HepG2 (cell line): Measurements from ENCODE around the gene LRTM2. TPM values are rescaled to one million over a fixed set of nuclear protein-coding genes. Genes with fewer than 3 reads are reported as not detected.

Experiments
- ATAC-seq: fragments of 200-7000 bp; cut with Tn5 transposase; 3 replicates; pipeline ENCODE4 v1.9.1; 2020; ENCODE audit warnings: mild to moderate bottlenecking, moderate library complexity
- BruUV-seq: library from RNA; stranded (reverse); fragments of 400-500 nt; replicated peaks from 2 replicates; lab custom pipeline; 2021; lab: Mats Ljungman, UMichigan
- CTCF ChIA-PET: fragments of 300-600 bp; formaldehyde crosslinking; extraction: SDS; loops from one replicate; lab custom pipeline; 2021; ENCODE audit warnings: low total read pairs, inconsistent platforms, low intra/inter-chr PET ratio; lab: Yijun Ruan, JAX
- POLR2A ChIA-PET: fragments of 350-600 bp; sonication (Branson Sonifier 250); formaldehyde crosslinking; loops from one replicate; lab custom pipeline; 2020; ENCODE audit warnings: antibody characterized with exemption, inconsistent platforms; lab: Yijun Ruan, JAX
- DNase-seq: peaks from one replicate; pipeline ENCODE4 v3.0.0-alpha.2; 2015; ENCODE audit warnings: low spot score
- FAIRE-seq: peaks from 3 replicates; lab custom pipeline; 2011; peaks lifted over from hg19 to GRCh38; lab: Jason Lieb, UNC
- H2AFZ ChIP-seq: one replicate; pipeline ENCODE4 v1.6.1; 2011; ENCODE audit warnings: low read length, inconsistent platforms
- H3K27ac ChIP-seq: fragments of 300-600 bp; 3 replicates; pipeline ENCODE4 v1.8.0; 2011; ENCODE audit warnings: mixed run types, mild to moderate bottlenecking, mixed read lengths, low read length, inconsistent platforms; ENCODE audit not compliant: insufficient read depth; ENCODE audit errors: extremely low read length
- H3K27me3 ChIP-seq, 2 experiments: fragments of 200-600 bp in 1 of 2; 2 replicates in 1 of 2; 3 replicates in 1 of 2; pipeline versions ENCODE4 v1.6.0 to v1.8.0; 2011; ENCODE audit warnings: low read length in 2 of 2, mild to moderate bottlenecking in 2 of 2, moderate library complexity in 2 of 2, inconsistent platforms in 1 of 2; ENCODE audit not compliant: insufficient read depth in 2 of 2, control insufficient read depth in 1 of 2
- H3K36me3 ChIP-seq, 2 experiments: fragments of 200-600 bp in 1 of 2; replicated peaks in 1 of 2; 2 replicates in 1 of 2; 3 replicates in 1 of 2; pipeline versions ENCODE4 v1.5.1 to v1.8.0; 2011; ENCODE audit warnings: low read length in 2 of 2, inconsistent platforms in 1 of 2; ENCODE audit not compliant: insufficient read depth in 2 of 2, control insufficient read depth in 1 of 2
- H3K4me1 ChIP-seq: 2 replicates; pipeline ENCODE4 v1.5.1; 2012; ENCODE audit warnings: low read length, inconsistent platforms; ENCODE audit not compliant: insufficient read depth
- H3K4me2 ChIP-seq: 2 replicates; pipeline ENCODE4 v1.6.0; 2011; ENCODE audit warnings: low read depth, low read length, inconsistent platforms
- H3K4me3 ChIP-seq, 3 experiments: fragments of 200-600 bp in 1 of 3; sonication (generic), shearing (Covaris generic) in 1 of 3; replicated peaks in 1 of 3; 2 replicates each; pipeline ENCODE4 v1.5.1; 2011 to 2016; ENCODE audit warnings: low read length in 3 of 3, inconsistent platforms in 2 of 3, low read depth in 2 of 3, mild to moderate bottlenecking in 2 of 3, control low read depth in 1 of 3, mixed read lengths in 1 of 3; ENCODE audit not compliant: insufficient read depth in 1 of 3
- H3K79me2 ChIP-seq: one replicate; pipeline ENCODE4 v1.6.1; 2011; ENCODE audit warnings: low read length, inconsistent platforms; ENCODE audit not compliant: insufficient read depth
- H3K9ac ChIP-seq: 2 replicates; pipeline ENCODE4 v1.6.0; 2011; ENCODE audit warnings: mild to moderate bottlenecking, low read depth, low read length, inconsistent platforms; ENCODE audit not compliant: insufficient read depth
- H3K9me3 ChIP-seq: 2 replicates; pipeline ENCODE4 v1.5.1; 2012; ENCODE audit warnings: mild to moderate bottlenecking, low read length
- H4K20me1 ChIP-seq: 2 replicates; pipeline ENCODE4 v1.6.0; 2011; ENCODE audit warnings: inconsistent platforms, mild to moderate bottlenecking, low read length, moderate library complexity; ENCODE audit not compliant: insufficient read depth
- FOXM1 ChIP-seq: sonication (generic); formaldehyde crosslinking; IDR thresholded peaks from 2 replicates; pipeline ENCODE4 v1.5.0; 2020; ENCODE audit warnings: missing genetic modification reagents
- HCFC1 ChIP-seq: fragments of 150-350 bp; IDR thresholded peaks from 2 replicates; pipeline ENCODE4 v1.6.1; 2014; ENCODE audit warnings: low read depth, low read length
- HDAC1 ChIP-seq: sonication (generic); formaldehyde crosslinking; IDR thresholded peaks from 2 replicates; pipeline ENCODE4 v1.5.1; 2020; ENCODE audit warnings: mild to moderate bottlenecking, missing genetic modification reagents
- IRF2 ChIP-seq: IDR thresholded peaks from 2 replicates; pipeline ENCODE4 v1.6.1; 2018; ENCODE audit warnings: missing genetic modification reagents, missing compliant biosample characterization
- KDM1A ChIP-seq: IDR thresholded peaks from 2 replicates; pipeline ENCODE4 v1.6.1; 2016; ENCODE audit warnings: missing compliant biosample characterization
- MTA1 ChIP-seq: sonication (generic); formaldehyde crosslinking; IDR thresholded peaks from 2 replicates; pipeline ENCODE4 v1.4.0; 2020; ENCODE audit warnings: missing genetic modification reagents, mild to moderate bottlenecking, borderline replicate concordance
- NFYC ChIP-seq: IDR thresholded peaks from 2 replicates; pipeline ENCODE4 v1.6.1; 2016; ENCODE audit warnings: missing genetic modification reagents, missing compliant biosample characterization
- PHF21A ChIP-seq: sonication (generic); formaldehyde crosslinking; IDR thresholded peaks from 2 replicates; pipeline ENCODE4 v1.5.0; 2020; ENCODE audit warnings: mild to moderate bottlenecking, missing genetic modification reagents
- SALL2 ChIP-seq: sonication (generic); formaldehyde crosslinking; IDR thresholded peaks from 2 replicates; pipeline ENCODE4 v1.8.1; 2023; ENCODE audit warnings: mild to moderate bottlenecking, missing genetic modification reagents, inconsistent platforms
- SNRNP70 ChIP-seq: fragments of 200-400 bp; formaldehyde crosslinking; IDR thresholded peaks from 2 replicates; pipeline ENCODE4 v1.6.1; 2017; ENCODE audit warnings: mild to moderate bottlenecking, low read depth, low read length, moderate library complexity
- ZIK1 ChIP-seq: sonication (generic); formaldehyde crosslinking; IDR thresholded peaks from 2 replicates; pipeline ENCODE4 v1.5.0; 2020; ENCODE audit warnings: mild to moderate bottlenecking, low read depth, missing genetic modification reagents, borderline replicate concordance
- ZNF609 ChIP-seq: sonication (generic); formaldehyde crosslinking; IDR thresholded peaks from 2 replicates; pipeline ENCODE4 v1.4.0; 2020; ENCODE audit warnings: mild to moderate bottlenecking, missing genetic modification reagents, borderline replicate concordance
- ZSCAN12 ChIP-seq: sonication (generic); formaldehyde crosslinking; IDR thresholded peaks from 2 replicates; pipeline ENCODE4 v1.9.0; 2021; ENCODE audit warnings: mild to moderate bottlenecking, missing genetic modification reagents
- ZSCAN30 ChIP-seq: sonication (generic); formaldehyde crosslinking; IDR thresholded peaks from 2 replicates; pipeline ENCODE4 v1.5.0; 2020; ENCODE audit warnings: mild to moderate bottlenecking, missing genetic modification reagents
- WGBS: methylation state at CpG from one replicate; pipeline ENCODE4 v1.1.6; 2017; ENCODE audit warnings: low lambda C conversion rate; 5-methylcytosine and 5-hydroxymethylcytosine counted together
- in situ Hi-C: cut with HindIII; loops from 2 replicates; pipeline ENCODE4 v1.10.0; 2017; ENCODE audit warnings: low pct_unique_long_range_greater_than_20kb; ENCODE audit not compliant: extremely low pct_ligation_motif_present
- intact Hi-C: fragments of 100-400 bp; cut with micrococcal nuclease; formaldehyde crosslinking; loops from one replicate; pipeline ENCODE4 v1.10.0; 2022; ENCODE audit not compliant: unreplicated experiment
- polyA plus RNA-seq, 8 experiments: library from polyadenylated mRNA; depleted of rRNA in 3 of 8; stranded (reverse) in 7 of 8; unstranded in 1 of 8; fragments of >200 nt; fragmentation: Illumina TruSeq in 4 of 8; extraction: Trizol in 4 of 8; gene quantifications; 2 replicates each; pipeline versions ENCODE4 v1.2.1 to v1.2.3, GENCODE V29; 2011 to 2016; ENCODE audit warnings: low read depth in 4 of 8, missing spikeins in 1 of 8, mixed read lengths in 1 of 8; ENCODE audit not compliant: insufficient read depth in 1 of 8
- total RNA-seq, 5 experiments: library from RNA; depleted of rRNA; stranded (reverse); fragments of >200 nt; fragmentation: Illumina TruSeq; extraction: Trizol; gene quantifications; 2 replicates each; pipeline ENCODE4 v1.2.3, GENCODE V29; 2016; ENCODE audit warnings: low read depth in 1 of 5
- TF ChIP-seq, protein P1 (sequence below): IDR thresholded peaks from 2 replicates; pipeline ENCODE4 v1.6.1; 2016
- TF ChIP-seq, protein P2 (sequence below): sonication (generic); formaldehyde crosslinking; IDR thresholded peaks from 2 replicates; pipeline ENCODE4 v1.9.0; 2022; ENCODE audit warnings: low read depth, missing genetic modification reagents

LRTM2 gene
- total and polyA plus RNA-seq, 2 of the 13 experiments (the other 11 are each of a cell fraction or from before 2014, with no cell fraction given): 0.09 TPM; not detected in 1

DNA sequence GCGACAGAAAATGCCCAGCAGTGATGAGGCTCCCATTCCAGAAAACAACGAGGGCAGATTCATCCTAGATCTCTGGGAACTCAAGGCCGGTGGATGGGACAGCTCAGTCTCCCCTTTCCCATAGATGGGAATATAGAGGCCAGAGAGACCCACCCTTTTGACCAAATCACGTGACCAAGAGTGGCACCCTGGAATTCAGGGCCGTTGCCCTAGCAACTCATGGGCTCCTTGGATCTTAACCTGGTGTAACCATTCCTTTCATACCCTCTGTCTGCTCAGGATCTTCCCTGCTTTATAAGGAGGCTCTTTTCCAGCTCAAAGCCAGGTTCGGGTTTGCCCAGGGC lies 8.4 kb upstream of the LRTM2 start (continued):
- TF ChIP-seq, protein P1, sequence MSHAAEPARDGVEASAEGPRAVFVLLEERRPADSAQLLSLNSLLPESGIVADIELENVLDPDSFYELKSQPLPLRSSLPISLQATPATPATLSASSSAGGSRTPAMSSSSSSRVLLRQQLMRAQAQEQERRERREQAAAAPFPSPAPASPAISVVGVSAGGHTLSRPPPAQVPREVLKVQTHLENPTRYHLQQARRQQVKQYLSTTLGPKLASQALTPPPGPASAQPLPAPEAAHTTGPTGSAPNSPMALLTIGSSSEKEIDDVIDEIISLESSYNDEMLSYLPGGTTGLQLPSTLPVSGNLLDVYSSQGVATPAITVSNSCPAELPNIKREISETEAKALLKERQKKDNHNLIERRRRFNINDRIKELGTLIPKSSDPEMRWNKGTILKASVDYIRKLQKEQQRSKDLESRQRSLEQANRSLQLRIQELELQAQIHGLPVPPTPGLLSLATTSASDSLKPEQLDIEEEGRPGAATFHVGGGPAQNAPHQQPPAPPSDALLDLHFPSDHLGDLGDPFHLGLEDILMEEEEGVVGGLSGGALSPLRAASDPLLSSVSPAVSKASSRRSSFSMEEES: no peak
- no peak for TF ChIP-seq IRF2 (CRISPR knock-in tag)

GRCh38 chr12:1812650-1813302 lies 7.6 kb upstream of the LRTM2 start:
- DNase-seq: peak; percentile 79
- FAIRE-seq: peak; percentile 90
- WGBS: 1% methylated on average over 14 of the region's 17 CpGs
- in situ Hi-C loops (no loop called here), intact Hi-C loops (no loop called here)
- H3K36me3 ChIP-seq: no peaks in the 10 kb centered on the region
- H3K27ac ChIP-seq: peak overlapping the region; percentile 75
- peak overlapping the region; percentile 89 for H3K4me2 ChIP-seq
- peaks cover 96% of the 10 kb centered on the region for H3K4me1 ChIP-seq
- ChIA-PET CTCF (no interaction called here), POLR2A (interaction anchor here (2.3 to 5.7 kb wide), 3 partner anchors 9 to 25 kb away, joined by 9 to 31 read pairs (median 15); no protein-coding TSS in a partner anchor)
- H3K9ac ChIP-seq: peak overlapping the region; percentile 79
- H3K4me3 ChIP-seq: peak overlapping the region; percentile 30 to 80 (median 63)
- H2AFZ ChIP-seq: no peak overlapping the region
- peak; percentile 36 for ATAC-seq
- no peaks in the 10 kb centered on the region for H4K20me1 ChIP-seq
- no peaks in the 10 kb centered on the region for H3K9me3 ChIP-seq
- no peaks in the 10 kb centered on the region for H3K27me3 ChIP-seq
- no TSS peak for BruUV-seq
- H3K79me2 ChIP-seq: peaks cover 4% of the 10 kb centered on the region
- no peak for TF ChIP-seq SALL2 (CRISPR knock-in tag)
- TF ChIP-seq, protein P2, sequence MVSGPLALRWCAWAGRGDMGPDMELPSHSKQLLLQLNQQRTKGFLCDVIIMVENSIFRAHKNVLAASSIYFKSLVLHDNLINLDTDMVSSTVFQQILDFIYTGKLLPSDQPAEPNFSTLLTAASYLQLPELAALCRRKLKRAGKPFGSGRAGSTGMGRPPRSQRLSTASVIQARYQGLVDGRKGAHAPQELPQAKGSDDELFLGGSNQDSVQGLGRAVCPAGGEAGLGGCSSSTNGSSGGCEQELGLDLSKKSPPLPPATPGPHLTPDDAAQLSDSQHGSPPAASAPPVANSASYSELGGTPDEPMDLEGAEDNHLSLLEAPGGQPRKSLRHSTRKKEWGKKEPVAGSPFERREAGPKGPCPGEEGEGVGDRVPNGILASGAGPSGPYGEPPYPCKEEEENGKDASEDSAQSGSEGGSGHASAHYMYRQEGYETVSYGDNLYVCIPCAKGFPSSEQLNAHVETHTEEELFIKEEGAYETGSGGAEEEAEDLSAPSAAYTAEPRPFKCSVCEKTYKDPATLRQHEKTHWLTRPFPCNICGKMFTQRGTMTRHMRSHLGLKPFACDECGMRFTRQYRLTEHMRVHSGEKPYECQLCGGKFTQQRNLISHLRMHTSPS: no peak
- TF ChIP-seq KDM1A (CRISPR knock-in tag): 0 out of 2 replicates have a peak, but pooled peaks have one; percentile 51
- TF ChIP-seq FOXM1 (CRISPR knock-in tag): no peak
- peak; percentile 83 for TF ChIP-seq PHF21A (CRISPR knock-in tag)
- TF ChIP-seq HDAC1 (CRISPR knock-in tag): no peak
- TF ChIP-seq SNRNP70: no peak
- TF ChIP-seq MTA1 (CRISPR knock-in tag): no peak
- no peak for TF ChIP-seq ZSCAN30
- TF ChIP-seq ZNF609 (CRISPR knock-in tag): peak; percentile 36; the same call in 1 of the 2 replicates
- no peak for TF ChIP-seq HCFC1
- no peak for TF ChIP-seq ZIK1 (CRISPR knock-in tag)
- no peak for TF ChIP-seq NFYC
- TF ChIP-seq ZSCAN12 (CRISPR knock-in tag): no peak
